Liver (tissue), 9 donors: ENCODE measurements around the gene RAB15. TPM values are rescaled to one million over a fixed set of nuclear protein-coding genes. Genes with fewer than 3 reads are reported as not detected.

Experiments
- DNase-seq: peaks from one replicate; pipeline ENCODE4 v3.0.0-alpha.2; 2017; ENCODE audit warnings: low spot score
- H3K27ac ChIP-seq, 2 donors: one replicate each; pipeline ENCODE4 v1.7.0; 2013; ENCODE audit warnings: inconsistent platforms in 2 of 2, low read length in 2 of 2, control low read depth in 1 of 2, low read depth in 1 of 2, mild to moderate bottlenecking in 1 of 2
- H3K27me3 ChIP-seq, 4 donors: one replicate each; pipeline versions ENCODE4 v1.6.1 to v1.7.0; 2013; ENCODE audit warnings: low read length in 3 of 4, inconsistent platforms in 1 of 4, mild to moderate bottlenecking in 1 of 4, moderate library complexity in 1 of 4; ENCODE audit not compliant: control insufficient read depth in 4 of 4, insufficient read depth in 4 of 4
- H3K36me3 ChIP-seq, 4 donors: one replicate each; pipeline versions ENCODE4 v1.6.1 to v1.7.0; 2013; ENCODE audit warnings: low read length in 3 of 4, mild to moderate bottlenecking in 3 of 4, low read depth in 1 of 4, moderate library complexity in 1 of 4; ENCODE audit not compliant: control insufficient read depth in 4 of 4, insufficient read depth in 3 of 4
- H3K4me1 ChIP-seq, 4 donors: one replicate each; pipeline versions ENCODE4 v1.6.1 to v1.7.0; 2013; ENCODE audit warnings: low read length in 3 of 4, mild to moderate bottlenecking in 3 of 4, moderate library complexity in 1 of 4; ENCODE audit not compliant: control insufficient read depth in 4 of 4, insufficient read depth in 4 of 4
- H3K4me3 ChIP-seq, 3 donors: one replicate each; pipeline versions ENCODE4 v1.6.1 to v1.7.0; 2013; ENCODE audit warnings: low read length in 3 of 3, control low read depth in 1 of 3, low read depth in 1 of 3, mild to moderate bottlenecking in 1 of 3
- H3K9ac ChIP-seq, 2 donors: one replicate each; pipeline ENCODE4 v1.7.0; 2013; ENCODE audit warnings: low read length in 2 of 2, mild to moderate bottlenecking in 2 of 2, moderate library complexity in 2 of 2, control low read depth in 1 of 2, low read depth in 1 of 2
- H3K9me3 ChIP-seq, 4 donors: one replicate each; pipeline versions ENCODE4 v1.6.1 to v1.7.0; 2013; ENCODE audit warnings: low read length in 3 of 4; ENCODE audit not compliant: control insufficient read depth in 4 of 4
- ATF3 ChIP-seq: IDR thresholded peaks from 2 replicates; pipeline ENCODE4 v1.6.1; 2016; ENCODE audit warnings: antibody characterized with exemption
- CTCF ChIP-seq: fragments of 150-350 bp; IDR thresholded peaks from 2 replicates; pipeline ENCODE4 v1.5.1; 2017; ENCODE audit warnings: improper control_type of control experiment, low read depth, low read length; ENCODE audit not compliant: missing input control
- EGR1 ChIP-seq, 2 donors: IDR thresholded peaks; 2 replicates each; pipeline ENCODE4 v1.6.1; 2016 to 2018; ENCODE audit warnings: antibody characterized with exemption in 2 of 2, low read depth in 2 of 2
- FOXA1 ChIP-seq: IDR thresholded peaks from 2 replicates; pipeline ENCODE4 v1.6.1; 2016; ENCODE audit warnings: antibody characterized with exemption
- FOXA2 ChIP-seq: IDR thresholded peaks from 2 replicates; pipeline ENCODE4 v1.6.1; 2016; ENCODE audit warnings: antibody characterized with exemption
- GABPA ChIP-seq, 2 donors: IDR thresholded peaks in 1 of 2; conservative IDR thresholded peaks in 1 of 2; 2 replicates each; pipeline ENCODE4 v1.6.1; 2016; ENCODE audit warnings: antibody characterized with exemption in 2 of 2, mild to moderate bottlenecking in 1 of 2, moderate library complexity in 1 of 2
- HNF4A ChIP-seq, 2 donors: conservative IDR thresholded peaks; 2 replicates each; pipeline ENCODE4 v1.6.1; 2016; ENCODE audit warnings: antibody characterized with exemption in 2 of 2, mild to moderate bottlenecking in 2 of 2
- JUND ChIP-seq, 2 donors: IDR thresholded peaks; 2 replicates each; pipeline ENCODE4 v1.6.1; 2016; ENCODE audit warnings: antibody characterized with exemption in 2 of 2
- MAX ChIP-seq: IDR thresholded peaks from 2 replicates; pipeline ENCODE4 v1.6.1; 2016; ENCODE audit warnings: antibody characterized with exemption
- NR2F2 ChIP-seq: IDR thresholded peaks from 2 replicates; pipeline ENCODE4 v1.6.1; 2016; ENCODE audit warnings: antibody characterized with exemption
- RAD21 ChIP-seq, 2 donors: IDR thresholded peaks; 2 replicates each; pipeline ENCODE4 v1.6.1; 2016; ENCODE audit warnings: antibody characterized with exemption in 2 of 2, mild to moderate bottlenecking in 2 of 2
- REST ChIP-seq: IDR thresholded peaks from 2 replicates; pipeline ENCODE4 v1.6.1; 2016; ENCODE audit warnings: antibody characterized with exemption, mild to moderate bottlenecking
- RXRA ChIP-seq, 2 donors: IDR thresholded peaks; 2 replicates each; pipeline ENCODE4 v1.6.1; 2017 to 2018; ENCODE audit warnings: antibody characterized with exemption in 2 of 2, mild to moderate bottlenecking in 1 of 2
- SP1 ChIP-seq: IDR thresholded peaks from 2 replicates; pipeline ENCODE4 v1.6.1; 2018; ENCODE audit warnings: antibody characterized with exemption, mild to moderate bottlenecking
- TAF1 ChIP-seq: conservative IDR thresholded peaks from 2 replicates; pipeline ENCODE4 v1.6.1; 2016; ENCODE audit warnings: antibody characterized with exemption, mild to moderate bottlenecking
- YY1 ChIP-seq: IDR thresholded peaks from 2 replicates; pipeline ENCODE4 v1.6.1; 2016; ENCODE audit warnings: antibody characterized with exemption, mild to moderate bottlenecking
- WGBS: extraction: QIAGEN DNeasy Blood & Tissue Kit; methylation state at CpG from one replicate; pipeline ENCODE4 v1.1.7; 2013; 5-methylcytosine and 5-hydroxymethylcytosine counted together
- polyA plus RNA-seq, 2 donors: library from polyadenylated mRNA; stranded (reverse) in 1 of 2; unstranded in 1 of 2; fragments of 200-250 nt in 1 of 2; fragments of >200 nt in 1 of 2; fragmentation: Nextera tagmentation in 1 of 2; extraction: Ambion mirVana in 1 of 2; gene quantifications; one replicate each; pipeline versions ENCODE4 v1.2.1 to v1.2.3, GENCODE V29; 2013 to 2015
- total RNA-seq, 2 donors: library from RNA; depleted of rRNA; stranded (reverse); fragments of >200 nt; gene quantifications; one replicate each; pipeline ENCODE4 v1.2.3, GENCODE V29; 2014
- donor health status: healthy.
- donor health status: healthy.
- donor health status: healthy.
- donor health status: healthy.
- donor health status: healthy.

RAB15 gene
- total and polyA plus RNA-seq, 4 donors: 5.5 to 18.0 (median 11.1) TPM

GRCh38 chr14:65016471-65016870 lies 44.3 kb upstream of the RAB15 start:
- DNase-seq: no peak
- WGBS: 97% methylated on average over 4 of the region's 4 CpGs

GRCh38 chr14:65015391-65015790 lies 43.3 kb upstream of the RAB15 start:
- Histone ChIP-seq H3K36me3 (peaks cover 3 to 15% (median 10%) of the 10 kb centered on the region in 4 donors), H3K27ac (no peak overlapping the region)

More at GRCh38 chr14:65016471-65016870, 44.3 kb upstream of the RAB15 start:
- Histone ChIP-seq H3K4me1 (peaks cover 0 to 6% (median 2%) of the 10 kb centered on the region in 4 donors), H3K9me3 (no peaks in the 10 kb centered on the region), H3K27me3 (no peaks in the 10 kb centered on the region), H3K4me3 (no peak overlapping the region), H3K9ac (no peak overlapping the region), H3K27ac (no peak overlapping the region), H3K36me3 (peaks cover 3 to 15% (median 10%) of the 10 kb centered on the region in 4 donors)
- TF ChIP-seq ATF3: no peak
- TF ChIP-seq REST: no peak
- no peak for TF ChIP-seq RAD21 (IDR thresholded peaks at IDR 0.05)
- TF ChIP-seq YY1: no peak
- TF ChIP-seq GABPA (IDR thresholded peaks at IDR 0.05 in 1 of 2, conservative IDR thresholded peaks at IDR 0.05 in 1 of 2): no peak
- no peak for TF ChIP-seq CTCF

More at GRCh38 chr14:65015391-65015790, 43.3 kb upstream of the RAB15 start:
- Histone ChIP-seq H3K4me3 (no peak overlapping the region), H3K9me3 (no peaks in the 10 kb centered on the region), H3K9ac (no peak overlapping the region), H3K27me3 (no peaks in the 10 kb centered on the region), H3K4me1 (peaks cover 0 to 6% (median 2%) of the 10 kb centered on the region in 4 donors)
- TF ChIP-seq SP1: no peak
- TF ChIP-seq HNF4A (conservative IDR thresholded peaks at IDR 0.05): no peak
- TF ChIP-seq FOXA2: no peak
- TF ChIP-seq RXRA (IDR thresholded peaks at IDR 0.05): no peak
- no peak for TF ChIP-seq EGR1 (IDR thresholded peaks at IDR 0.05; ENCODE audit: low read depth in 2 of 2)
- no peak for TF ChIP-seq TAF1
- no peak for TF ChIP-seq CTCF
- no peak for TF ChIP-seq FOXA1
- TF ChIP-seq ATF3: no peak
- TF ChIP-seq YY1: no peak
- no peak for TF ChIP-seq JUND (IDR thresholded peaks at IDR 0.05)
- TF ChIP-seq NR2F2: no peak
- TF ChIP-seq RAD21 (IDR thresholded peaks at IDR 0.05): no peak
- TF ChIP-seq MAX: no peak
- 93% methylated on average over 3 of the region's 3 CpGs for WGBS
- no peak for DNase-seq
